ENCODE results near the gene NTM.

The NTM gene

GRCh38 chr11:132114743-132115142 is 744.3 kb downstream of the NTM start:
- no peak overlapping the region for H3K4me3 ChIP-seq (ENCODE audit: low read length)
- no peak for TF ChIP-seq ZNF274 (IDR thresholded peaks at IDR 0.05; ENCODE audit: low read depth, low read length)

GRCh38 chr11:132115454-132115853 is 745.0 kb downstream of the NTM start:
- no peak overlapping the region for H3K4me3 ChIP-seq (ENCODE audit: low read length)
- TF ChIP-seq ZNF274 (IDR thresholded peaks at IDR 0.05; ENCODE audit: low read depth, low read length), result no peak

GRCh38 chr11:132116516-132116915 is 746.1 kb downstream of the NTM start:
- no peak for TF ChIP-seq ZNF274 (IDR thresholded peaks at IDR 0.05; ENCODE audit: low read depth, low read length)
- no peak overlapping the region for H3K4me3 ChIP-seq (ENCODE audit: low read length)

GRCh38 chr11:132118661-132119060 is 748.2 kb downstream of the NTM start:
- TF ChIP-seq ZNF274 (IDR thresholded peaks at IDR 0.05; ENCODE audit: low read depth, low read length), result no peak
- H3K4me3 ChIP-seq (ENCODE audit: low read length), result no peak overlapping the region

GRCh38 chr11:132119573-132119972 is 749.2 kb downstream of the NTM start:
- TF ChIP-seq ZNF274 (IDR thresholded peaks at IDR 0.05; ENCODE audit: low read depth, low read length), result no peak
- no peak overlapping the region for H3K4me3 ChIP-seq (ENCODE audit: low read length)

- no peak overlapping the region for H3K4me3 ChIP-seq (ENCODE audit: low read length)
- no peak for TF ChIP-seq ZNF274 (IDR thresholded peaks at IDR 0.05; ENCODE audit: low read depth, low read length)
Observed at GRCh38 chr11:132122735-132123134, 752.3 kb downstream of the NTM start.

- no peak for TF ChIP-seq ZNF274 (IDR thresholded peaks at IDR 0.05; ENCODE audit: low read depth, low read length)
- H3K4me3 ChIP-seq (ENCODE audit: low read length), result no peak overlapping the region
Observed at GRCh38 chr11:132123449-132123848, 753.0 kb downstream of the NTM start.

- no peak for TF ChIP-seq ZNF274 (IDR thresholded peaks at IDR 0.05; ENCODE audit: low read depth, low read length)
- H3K4me3 ChIP-seq (ENCODE audit: low read length), result no peak overlapping the region
Observed at GRCh38 chr11:132123854-132124835, 753.7 kb downstream of the NTM start.

- peak overlapping the region; percentile 27; the same call in 1 of the 2 replicates for H3K4me3 ChIP-seq (ENCODE audit: low read length)
- TF ChIP-seq ZNF274 (IDR thresholded peaks at IDR 0.05; ENCODE audit: low read depth, low read length), result no peak
Observed at GRCh38 chr11:132125988-132126871, 755.8 kb downstream of the NTM start.

GRCh38 chr11:132126973-132127899 is 756.8 kb downstream of the NTM start:
- no peak for TF ChIP-seq ZNF274 (IDR thresholded peaks at IDR 0.05; ENCODE audit: low read depth, low read length)
- H3K4me3 ChIP-seq (ENCODE audit: low read length), result no peak overlapping the region; the same call in 1 of the 2 replicates

- TF ChIP-seq ZNF274 (IDR thresholded peaks at IDR 0.05; ENCODE audit: low read depth, low read length), result no peak
- no peak overlapping the region for H3K4me3 ChIP-seq (ENCODE audit: low read length)
Observed at GRCh38 chr11:132127900-132128288, 757.5 kb downstream of the NTM start.

- TF ChIP-seq ZNF274 (IDR thresholded peaks at IDR 0.05; ENCODE audit: low read depth, low read length), result no peak
- H3K4me3 ChIP-seq (ENCODE audit: low read length), result no peak overlapping the region
Observed at GRCh38 chr11:132131047-132131446, 760.6 kb downstream of the NTM start.

GRCh38 chr11:132131961-132132360 is 761.5 kb downstream of the NTM start:
- H3K4me3 ChIP-seq (ENCODE audit: low read length), result no peak overlapping the region
- TF ChIP-seq ZNF274 (IDR thresholded peaks at IDR 0.05; ENCODE audit: low read depth, low read length), result no peak
